Astrocyte (in vitro differentiated cells and primary cell): ENCODE results near the gene TMEM184C. TPM values are rescaled to one million over a fixed set of nuclear protein-coding genes. Genes with fewer than 3 reads are reported as not detected.

ENCODE experiments used
- DNase-seq: peaks from one replicate; pipeline ENCODE4 v3.0.0-alpha.2; 2010; ENCODE audit warnings: low read depth
- FAIRE-seq: peaks from 2 replicates; lab custom pipeline; 2011; peaks lifted over from hg19 to GRCh38; lab: Jason Lieb, UNC
- H2AFZ ChIP-seq: 2 replicates; pipeline ENCODE4 v1.6.0; 2012; ENCODE audit warnings: low read depth, low read length, inconsistent platforms
- H3K27ac ChIP-seq: 2 replicates; pipeline ENCODE4 v1.5.1; 2011; ENCODE audit warnings: low read depth, low read length, inconsistent platforms
- H3K27me3 ChIP-seq: 2 replicates; pipeline ENCODE4 v1.6.0; 2011; ENCODE audit warnings: low read length, inconsistent platforms; ENCODE audit not compliant: insufficient read depth
- H3K36me3 ChIP-seq: 2 replicates; pipeline ENCODE4 v1.5.1; 2011; ENCODE audit warnings: low read length, inconsistent platforms; ENCODE audit not compliant: insufficient read depth
- H3K4me1 ChIP-seq: 2 replicates; pipeline ENCODE4 v1.5.1; 2011; ENCODE audit warnings: low read length, inconsistent platforms; ENCODE audit not compliant: insufficient read depth
- H3K4me2 ChIP-seq: 2 replicates; pipeline ENCODE4 v1.6.0; 2012; ENCODE audit warnings: low read length, inconsistent platforms
- H3K4me3 ChIP-seq: 2 replicates; pipeline ENCODE4 v1.5.1; 2011; ENCODE audit warnings: low read depth, mild to moderate bottlenecking, low read length, inconsistent platforms; ENCODE audit not compliant: insufficient read depth
- H3K79me2 ChIP-seq: 2 replicates; pipeline ENCODE4 v1.6.0; 2012; ENCODE audit warnings: mild to moderate bottlenecking, low read length, inconsistent platforms; ENCODE audit not compliant: insufficient read depth
- H3K9ac ChIP-seq: 2 replicates; pipeline ENCODE4 v1.6.0; 2012; ENCODE audit warnings: mild to moderate bottlenecking, low read length, inconsistent platforms
- H3K9me3 ChIP-seq: 2 replicates; pipeline ENCODE4 v1.5.1; 2012; ENCODE audit warnings: low read depth, mild to moderate bottlenecking, low read length, inconsistent platforms; ENCODE audit not compliant: insufficient read depth
- H4K20me1 ChIP-seq: 2 replicates; pipeline ENCODE4 v1.6.0; 2012; ENCODE audit warnings: low read length, inconsistent platforms; ENCODE audit not compliant: insufficient read depth
- H3K27ac Mint-ChIP-seq: one replicate; pipeline ENCODE4 v1.8.0; 2021; ENCODE audit warnings: mild to moderate bottlenecking, mixed read lengths; ENCODE audit not compliant: unreplicated experiment
- H3K27me3 Mint-ChIP-seq: one replicate; pipeline ENCODE4 v1.8.0; 2021; ENCODE audit warnings: low read depth, mixed read lengths; ENCODE audit not compliant: unreplicated experiment
- H3K36me3 Mint-ChIP-seq: one replicate; pipeline ENCODE4 v1.8.0; 2021; ENCODE audit warnings: low read depth, mixed read lengths; ENCODE audit not compliant: unreplicated experiment
- H3K4me1 Mint-ChIP-seq: one replicate; pipeline ENCODE4 v1.8.0; 2021; ENCODE audit warnings: low read depth, mixed read lengths; ENCODE audit not compliant: unreplicated experiment
- H3K4me3 Mint-ChIP-seq: one replicate; pipeline ENCODE4 v1.8.0; 2021; ENCODE audit warnings: mild to moderate bottlenecking, moderate library complexity, mixed read lengths; ENCODE audit not compliant: unreplicated experiment
- H3K9me3 Mint-ChIP-seq: one replicate; pipeline ENCODE4 v1.8.0; 2021; ENCODE audit warnings: mild to moderate bottlenecking, mixed read lengths; ENCODE audit not compliant: unreplicated experiment
- CTCF ChIP-seq: IDR thresholded peaks from 2 replicates; pipeline ENCODE4 v1.5.1; 2011; ENCODE audit warnings: low read depth, mild to moderate bottlenecking, inconsistent platforms, low read length, moderate library complexity; ENCODE audit not compliant: insufficient read depth
- EZH2 ChIP-seq: IDR thresholded peaks from 2 replicates; pipeline ENCODE4 v1.6.1; 2012; ENCODE audit warnings: mild to moderate bottlenecking, low read length, inconsistent platforms; ENCODE audit not compliant: insufficient read depth
- total RNA-seq: library from RNA; stranded (reverse); gene quantifications from 2 replicates; pipeline ENCODE4 v1.2.1, GENCODE V29; 2021

Gene TMEM184C
- total RNA-seq, 1 donor from 2014 or later, result 42.3 TPM

- H3K9ac ChIP-seq, result no peak overlapping the region
- Mint-ChIP-seq H3K27ac (no peak overlapping the region), H3K4me1 (peaks cover 5% of the 10 kb centered on the region), H3K4me3 (no peak overlapping the region), H3K27me3 (no peaks in the 10 kb centered on the region), H3K36me3 (peaks cover 26% of the 10 kb centered on the region), H3K9me3 (no peaks in the 10 kb centered on the region)
- FAIRE-seq (no peak), DNase-seq (peak; percentile 61)
- no peaks in the 10 kb centered on the region for H3K9me3 ChIP-seq
- H2AFZ ChIP-seq, result no peak overlapping the region
- H3K79me2 ChIP-seq, result peaks cover 8% of the 10 kb centered on the region
- H3K27me3 ChIP-seq, result no peaks in the 10 kb centered on the region
- no peaks in the 10 kb centered on the region for H4K20me1 ChIP-seq
- peaks cover 20% of the 10 kb centered on the region for H3K36me3 ChIP-seq
- TF ChIP-seq CTCF (no peak), EZH2 (no peak)
- H3K4me2 ChIP-seq, result no peak overlapping the region
- H3K27ac ChIP-seq, result no peak overlapping the region
- no peak overlapping the region for H3K4me3 ChIP-seq
- H3K4me1 ChIP-seq, result no peaks in the 10 kb centered on the region
Observed at GRCh38 chr4:147638942-147639341, 21.7 kb downstream of the TMEM184C start.

GRCh38 chr4:147639388-147639787, 22.2 kb downstream of the TMEM184C start:
- Mint-ChIP-seq H3K4me3 (no peak overlapping the region), H3K9me3 (no peaks in the 10 kb centered on the region), H3K27me3 (no peaks in the 10 kb centered on the region), H3K4me1 (peaks cover 5% of the 10 kb centered on the region), H3K36me3 (peaks cover 23% of the 10 kb centered on the region), H3K27ac (no peak overlapping the region)
- no peak overlapping the region for H2AFZ ChIP-seq
- no peaks in the 10 kb centered on the region for H4K20me1 ChIP-seq
- FAIRE-seq (no peak), DNase-seq (no peak)
- H3K4me3 ChIP-seq, result no peak overlapping the region
- H3K27me3 ChIP-seq, result no peaks in the 10 kb centered on the region
- no peaks in the 10 kb centered on the region for H3K4me1 ChIP-seq
- H3K9ac ChIP-seq, result no peak overlapping the region
- no peak overlapping the region for H3K4me2 ChIP-seq
- peaks cover 16% of the 10 kb centered on the region for H3K36me3 ChIP-seq
- TF ChIP-seq CTCF (no peak), EZH2 (no peak)
- no peak overlapping the region for H3K27ac ChIP-seq
- H3K9me3 ChIP-seq, result no peaks in the 10 kb centered on the region
- H3K79me2 ChIP-seq, result peaks cover 10% of the 10 kb centered on the region

- H3K36me3 ChIP-seq, result peaks cover 10% of the 10 kb centered on the region
- H3K9me3 ChIP-seq, result no peaks in the 10 kb centered on the region
- H3K9ac ChIP-seq, result no peak overlapping the region
- no peak overlapping the region for H3K27ac ChIP-seq
- peaks cover 14% of the 10 kb centered on the region for H3K79me2 ChIP-seq
- no peak overlapping the region for H3K4me2 ChIP-seq
- TF ChIP-seq EZH2 (no peak), CTCF (no peak)
- DNase-seq, result peak; percentile 56
- no peak overlapping the region for H3K27ac Mint-ChIP-seq
- no peaks in the 10 kb centered on the region for H4K20me1 ChIP-seq
- H3K4me1 Mint-ChIP-seq, result peaks cover 5% of the 10 kb centered on the region
- H3K4me1 ChIP-seq, result no peaks in the 10 kb centered on the region
- peaks cover 19% of the 10 kb centered on the region for H3K36me3 Mint-ChIP-seq
- H2AFZ ChIP-seq, result no peak overlapping the region
- no peak overlapping the region for H3K4me3 Mint-ChIP-seq
- no peak for FAIRE-seq
- no peaks in the 10 kb centered on the region for H3K27me3 ChIP-seq
- H3K27me3 Mint-ChIP-seq, result no peaks in the 10 kb centered on the region
- H3K4me3 ChIP-seq, result no peak overlapping the region
- H3K9me3 Mint-ChIP-seq, result no peaks in the 10 kb centered on the region
Observed at GRCh38 chr4:147640331-147640730, 23.1 kb downstream of the TMEM184C start.
